HG02642 (cell line): Measurements from ENCODE around the gene HPCAL1.

Experiments used
- ATAC-seq: cut with Tn5 transposase; IDR thresholded peaks from one replicate; pipeline ENCODE4 v1.9.1; 2021; ENCODE audit warnings: mild to moderate bottlenecking; ENCODE audit not compliant: unreplicated experiment, poor library complexity

HPCAL1 gene

DNA sequence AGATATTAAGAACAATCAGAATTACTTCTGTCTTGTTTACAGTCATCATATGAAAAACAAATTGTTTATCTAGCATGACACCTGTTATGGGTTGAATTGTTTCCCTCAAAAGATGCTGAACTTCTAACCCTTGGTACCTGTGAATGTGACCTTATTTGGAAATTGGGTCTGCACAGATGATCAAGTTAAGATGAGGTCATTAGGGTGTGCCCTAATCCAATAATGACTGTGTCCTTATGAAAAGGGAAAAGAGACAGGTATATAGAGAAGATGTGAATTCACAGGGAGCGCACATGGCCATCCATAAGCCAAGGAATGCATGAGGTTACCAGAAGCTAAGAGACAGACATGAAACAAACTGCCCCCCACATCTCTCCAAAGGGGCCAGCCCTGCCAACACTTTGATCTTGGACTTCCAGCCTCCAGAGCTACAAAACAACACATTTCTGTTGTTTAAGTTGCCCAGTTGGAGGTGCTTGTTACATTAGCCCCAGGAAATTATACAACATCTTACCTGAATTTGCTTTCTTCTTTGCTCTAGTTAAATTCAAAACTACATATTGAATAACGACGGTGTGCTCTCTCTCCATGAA is 2.3 kb upstream of the HPCAL1 start:
- no peak for ATAC-seq

- ATAC-seq = no peak
These were observed 1.4 kb upstream of the HPCAL1 start for GRCh38 chr2:10300997-10301940.

DNA sequence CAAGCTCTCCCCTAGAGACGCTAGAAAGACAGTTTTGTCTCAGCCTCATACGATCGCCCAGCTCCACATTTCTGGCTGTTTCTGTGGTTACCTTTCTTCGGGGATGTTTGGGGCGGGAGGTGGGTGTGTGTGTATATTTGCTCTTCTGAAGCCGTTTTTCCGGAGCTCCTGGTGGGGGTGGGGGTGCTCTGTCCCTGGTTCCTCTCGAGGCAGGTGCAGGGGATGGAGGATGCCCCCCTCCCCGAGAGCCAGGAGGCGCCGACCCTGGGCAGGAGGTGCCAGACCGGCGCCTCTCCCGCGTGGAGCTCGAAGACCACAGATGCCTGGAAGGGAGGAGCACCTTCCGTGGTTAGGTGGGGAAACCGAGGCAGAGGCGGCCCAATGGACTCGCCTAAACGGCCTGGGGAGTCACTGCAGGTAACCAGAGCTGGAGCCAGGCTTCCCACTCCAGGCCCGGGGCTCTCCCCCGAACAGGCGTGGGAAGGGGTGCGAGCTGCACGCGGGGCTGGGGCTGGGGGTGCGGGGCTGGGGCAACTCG is 694 bp upstream of the HPCAL1 start:
- ATAC-seq = no peak

DNA sequence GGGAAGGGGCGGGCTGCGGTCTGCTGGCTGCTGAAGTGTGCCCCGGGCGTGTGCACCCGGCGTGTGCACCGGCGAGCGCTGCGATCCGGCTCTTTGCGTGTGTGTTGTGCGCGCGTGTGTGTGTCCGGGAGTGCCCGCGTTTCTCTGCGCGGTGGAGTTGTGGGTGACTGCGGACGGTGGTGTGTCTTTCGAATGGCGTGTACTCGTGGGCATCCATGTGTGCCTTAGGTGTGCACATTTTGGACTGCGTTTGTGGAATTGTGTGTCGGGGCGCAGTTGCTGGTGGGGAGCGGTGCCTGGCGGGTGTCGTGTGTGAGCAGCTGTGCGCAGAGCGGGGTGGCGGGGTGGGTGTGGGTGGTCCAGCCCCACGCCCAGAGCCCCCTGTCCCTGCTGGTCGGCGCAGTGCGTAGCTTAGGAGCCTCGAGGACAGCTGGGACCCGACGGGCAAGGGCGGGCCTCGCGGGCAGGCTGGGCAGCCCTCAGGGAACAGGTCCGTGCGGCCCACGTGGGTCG is 533 bp downstream of the HPCAL1 start:
- peak; percentile 4 for ATAC-seq

DNA sequence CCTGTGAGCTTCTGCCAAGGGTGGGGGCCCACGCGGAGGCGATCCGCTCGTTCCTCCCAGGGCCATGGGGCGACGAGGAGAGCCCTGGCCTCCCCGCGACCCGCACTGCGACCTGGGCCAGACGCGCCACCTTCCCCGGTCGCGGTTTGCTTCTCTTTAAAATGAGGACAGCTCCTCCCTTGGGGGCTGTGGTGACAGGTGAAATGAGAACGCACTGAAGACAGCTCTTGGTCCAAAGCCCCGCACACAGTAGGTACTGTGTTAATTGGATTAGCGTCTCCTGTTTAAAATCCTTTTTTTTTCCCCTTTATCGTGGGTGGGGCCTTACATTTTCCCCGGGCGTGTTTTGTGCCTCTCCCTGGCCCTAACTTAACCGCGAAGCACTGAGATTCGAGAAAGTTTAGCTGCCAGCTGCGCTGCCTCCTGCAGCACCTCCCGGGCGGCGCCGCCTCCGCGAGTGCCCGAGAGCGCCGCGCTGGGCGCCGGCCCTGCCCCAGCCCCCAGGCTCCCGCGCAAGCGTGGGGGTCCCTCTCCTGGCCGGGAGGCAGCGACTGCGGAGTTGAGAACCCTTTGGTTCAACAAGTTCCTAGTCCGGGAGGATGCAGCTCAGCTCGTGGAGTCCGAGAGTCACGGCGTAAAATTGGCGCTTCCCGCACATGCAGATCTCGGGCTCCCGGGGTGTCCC is 1.1 kb downstream of the HPCAL1 start:
- ATAC-seq = peak; percentile 7

DNA sequence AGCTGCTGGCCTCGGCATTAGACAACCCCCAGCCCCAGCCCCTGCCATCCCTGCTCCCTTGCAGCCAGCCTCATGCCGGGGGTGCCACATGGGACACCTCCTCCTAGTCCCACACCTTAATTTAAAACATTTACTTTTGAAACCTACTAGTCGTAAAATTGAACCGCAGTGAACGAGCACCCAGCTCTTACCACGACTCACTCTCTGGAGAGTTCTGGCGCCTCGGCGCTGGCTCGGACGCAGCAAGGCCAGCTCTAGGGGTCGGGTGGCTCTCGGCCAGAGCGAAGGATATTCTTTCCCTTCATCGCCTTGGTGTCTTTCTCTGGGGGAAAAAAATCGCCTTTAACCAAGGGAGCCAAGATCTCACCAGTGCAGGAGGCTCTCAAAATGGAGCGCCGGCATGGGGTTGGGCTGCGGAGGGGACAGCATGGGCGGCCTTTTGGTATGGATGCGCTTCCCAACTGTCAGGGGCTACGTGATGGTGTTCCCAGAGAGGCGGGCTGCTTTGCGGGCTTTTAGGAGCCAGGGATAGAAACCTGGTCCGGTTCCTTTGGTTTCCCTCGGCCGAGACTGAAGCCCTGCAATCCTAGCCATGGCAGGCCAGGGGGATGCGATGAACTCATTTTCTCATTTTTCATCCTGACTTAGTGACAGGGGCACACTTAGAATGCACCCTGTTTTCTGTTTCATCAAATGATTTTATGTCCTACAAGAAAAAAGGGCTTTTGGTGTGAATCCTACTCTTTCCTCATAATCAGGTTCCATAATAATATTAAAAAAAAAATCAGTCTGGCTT is 2.0 kb downstream of the HPCAL1 start:
- no peak for ATAC-seq

- ATAC-seq = no peak
These were observed 2.5 kb downstream of the HPCAL1 start for GRCh38 chr2:10305254-10305635.

DNA sequence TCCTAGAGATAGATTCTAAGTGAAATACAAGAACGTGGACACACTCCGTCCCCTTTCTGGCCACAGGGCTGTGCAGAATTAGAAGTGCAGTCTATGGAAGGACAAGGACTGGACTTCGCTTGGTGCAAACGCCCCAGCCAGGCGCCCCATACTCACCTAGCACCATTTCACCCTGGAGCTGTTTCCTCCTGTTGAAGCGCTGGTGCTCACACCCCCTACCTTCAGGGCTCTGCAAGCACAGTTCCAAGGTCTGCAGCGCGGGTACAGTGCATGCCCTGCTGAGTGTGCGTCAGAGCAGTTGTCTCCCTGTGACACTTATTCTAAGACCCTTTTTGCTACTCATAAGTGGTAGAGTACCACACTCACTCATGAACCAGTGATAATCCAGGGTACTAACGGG is 3.0 kb downstream of the HPCAL1 start:
- ATAC-seq = no peak

DNA sequence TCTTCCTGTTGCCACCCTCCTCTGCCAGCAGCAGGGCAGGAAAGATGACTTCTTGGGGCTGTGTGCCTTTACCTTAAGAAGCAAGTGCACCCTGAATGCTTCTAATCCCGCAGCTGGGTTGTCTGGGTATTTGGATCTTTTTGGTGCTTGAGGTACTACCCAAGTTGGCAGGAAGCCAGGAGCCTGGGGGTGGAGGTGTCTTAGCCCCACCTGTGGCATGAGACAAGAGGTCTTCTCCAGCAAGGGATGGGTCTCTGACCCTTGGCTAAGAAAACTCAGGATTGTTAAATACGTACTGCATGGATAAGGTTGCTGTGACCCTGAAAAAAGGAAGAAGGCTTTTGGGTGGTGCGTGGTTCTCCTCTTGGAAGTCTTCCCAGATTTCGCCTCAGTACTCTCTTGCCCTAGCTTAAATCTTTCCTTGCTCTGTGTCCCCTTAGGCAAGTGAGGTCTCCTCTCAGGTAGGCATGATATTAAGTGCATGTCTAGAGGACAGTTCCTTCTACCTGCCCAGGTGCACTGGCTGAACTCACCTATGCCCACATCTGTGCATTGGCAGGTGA is 4.3 kb downstream of the HPCAL1 start:
- ATAC-seq = no peak

GRCh38 chr2:10307561-10308156 is 5.0 kb downstream of the HPCAL1 start:
- no peak for ATAC-seq

- no peak for ATAC-seq
These were observed 6.2 kb downstream of the HPCAL1 start for GRCh38 chr2:10308866-10309265.

GRCh38 chr2:10309286-10309685 is 6.6 kb downstream of the HPCAL1 start:
- ATAC-seq = no peak

GRCh38 chr2:10310309-10310888 is 7.7 kb downstream of the HPCAL1 start:
- ATAC-seq = no peak

GRCh38 chr2:10311736-10312135 is 9.0 kb downstream of the HPCAL1 start:
- no peak for ATAC-seq

DNA sequence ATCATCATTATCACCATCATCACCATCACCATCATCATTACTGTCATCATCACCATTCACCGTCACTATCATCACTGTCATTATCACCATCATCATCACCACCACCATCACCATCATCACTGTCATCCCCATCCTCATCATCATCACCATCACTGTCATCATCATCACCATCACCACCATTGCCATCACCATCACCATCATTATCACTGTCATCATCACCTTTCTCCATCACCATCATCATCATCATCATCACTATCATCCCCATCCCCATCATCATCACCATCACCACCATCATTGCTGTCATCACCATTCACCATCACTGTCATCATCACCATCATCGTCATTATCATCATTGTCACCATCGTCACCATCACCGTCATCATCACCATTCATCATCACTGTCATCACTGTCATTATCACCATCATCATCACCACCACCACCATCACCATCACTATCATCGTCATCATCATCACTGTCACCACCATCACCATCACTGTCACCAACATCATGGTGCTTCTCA is 9.8 kb downstream of the HPCAL1 start:
- ATAC-seq = no peak

- no peak for ATAC-seq
These were observed 13.6 kb downstream of the HPCAL1 start for GRCh38 chr2:10316336-10316735.

DNA sequence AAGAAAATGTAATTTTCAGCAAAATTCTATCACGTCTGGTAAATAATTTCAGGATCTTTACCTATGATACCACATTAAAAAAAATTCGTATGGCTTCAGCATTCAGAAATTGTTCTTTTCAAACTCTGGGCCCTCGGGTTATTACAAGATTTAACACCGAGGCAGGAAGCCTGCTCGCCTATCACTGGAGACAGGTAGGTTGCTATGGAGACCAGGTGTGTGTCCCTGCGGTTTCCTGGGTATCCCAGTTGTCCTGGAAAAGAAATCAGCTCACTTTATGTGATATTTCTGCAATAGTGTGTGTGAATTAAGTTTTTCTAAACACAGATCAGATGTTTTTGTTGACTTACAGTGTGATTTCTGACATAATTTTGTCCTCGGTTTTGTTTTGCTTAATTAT is 14.2 kb downstream of the HPCAL1 start:
- ATAC-seq = no peak

GRCh38 chr2:10317646-10318045 is 14.9 kb downstream of the HPCAL1 start:
- no peak for ATAC-seq

DNA sequence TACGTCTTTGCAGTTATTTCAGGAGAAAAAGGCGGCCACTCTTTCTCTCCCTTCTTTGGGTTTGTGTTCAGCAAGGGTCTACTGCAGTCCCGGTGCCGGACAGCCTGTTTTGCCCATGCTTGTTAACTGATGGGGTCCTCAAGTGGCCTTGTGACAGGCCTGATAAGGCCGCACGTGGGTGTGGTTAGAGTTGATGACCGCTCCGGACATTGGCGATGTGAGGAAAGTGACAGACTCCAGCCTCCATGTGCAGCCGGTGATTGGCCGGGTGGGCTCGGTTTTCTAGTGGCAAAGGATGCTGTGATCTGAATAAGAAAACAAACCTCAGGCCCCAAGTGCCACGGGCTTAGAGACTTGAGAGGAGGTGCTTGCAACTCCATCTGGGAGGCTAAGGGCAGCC is 15.6 kb downstream of the HPCAL1 start:
- no peak for ATAC-seq
